ENCODE data around the gene C1orf53. TPM values are rescaled to one million over a fixed set of nuclear protein-coding genes. Genes with fewer than 3 reads are reported as not detected.
"Not testable (repeated sequence)": the region's sequence is repeated elsewhere in the genome, so short reads cannot be mapped to it uniquely, and the experiment has no call there.

C1orf53 gene
- total and polyA plus RNA-seq, 9 of the 15 experiments (the other 6 are each of a cell fraction or from before 2014, with no cell fraction given), result 0.31 to 3.2 (median 2.3) TPM

DNA sequence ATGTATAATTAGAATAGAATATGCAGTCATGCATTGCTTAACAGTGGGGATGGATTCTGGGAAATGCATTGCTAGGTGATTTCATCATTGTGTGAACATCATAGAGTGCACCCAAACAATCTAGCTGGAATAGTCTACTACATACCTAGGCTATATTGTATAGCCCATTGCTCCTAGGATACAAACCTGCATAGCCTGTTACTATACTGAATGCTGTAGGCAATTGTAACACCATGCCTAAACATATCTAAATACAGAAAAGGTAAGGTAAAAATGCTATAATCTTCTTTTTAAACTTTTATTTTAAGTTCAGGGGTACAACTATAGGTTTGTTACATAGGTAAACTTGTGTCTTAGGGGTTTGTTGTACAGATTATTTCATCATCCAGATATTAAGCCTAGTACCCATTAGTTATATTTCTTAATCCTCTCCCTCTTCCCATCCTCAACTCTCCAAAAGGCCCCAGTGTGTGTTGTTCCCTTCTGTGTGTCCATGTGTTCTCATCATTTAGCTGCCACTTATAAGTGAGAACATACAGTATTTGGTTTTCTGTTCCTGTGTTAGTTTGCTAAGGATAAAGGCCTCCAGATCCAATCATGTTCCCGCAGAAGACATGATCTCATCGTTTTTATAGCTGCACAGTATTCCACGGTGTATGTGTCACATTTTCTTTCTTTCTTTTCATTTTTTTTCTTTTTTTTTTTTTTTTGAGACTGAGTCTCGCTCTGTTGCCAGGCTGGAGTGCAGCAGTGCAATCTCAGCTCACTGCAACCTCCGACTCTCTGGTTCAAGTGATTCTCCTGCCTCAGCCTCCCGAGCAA lies 36.9 kb downstream of the C1orf53 start (continued):
- TF ChIP-seq, protein P1, sequence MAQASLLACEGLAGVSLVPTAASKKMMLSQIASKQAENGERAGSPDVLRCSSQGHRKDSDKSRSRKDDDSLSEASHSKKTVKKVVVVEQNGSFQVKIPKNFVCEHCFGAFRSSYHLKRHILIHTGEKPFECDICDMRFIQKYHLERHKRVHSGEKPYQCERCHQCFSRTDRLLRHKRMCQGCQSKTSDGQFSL (CRISPR knock-in tag; IDR thresholded peaks at IDR 0.05), result not testable (repeated sequence)
- TF ChIP-seq, protein P1 (tag; IDR thresholded peaks at IDR 0.05), result peak in 1 of 2 experiments; percentile 69; a peak in 1 of 4 replicates
- TF ChIP-seq ZNF175 (CRISPR knock-in tag; IDR thresholded peaks at IDR 0.05; ENCODE audit: low read depth) (peak; percentile 96), DDX20 (tag; IDR thresholded peaks at IDR 0.05; ENCODE audit: low read depth) (peak; percentile 91), HDAC8 (tag; IDR thresholded peaks at IDR 0.05) (peak; percentile 85), ZFPM2 (CRISPR knock-in tag; IDR thresholded peaks at IDR 0.05) (0 out of 2 replicates have a peak, but pooled peaks have one; percentile 55), GTF2A2 (tag; IDR thresholded peaks at IDR 0.05) (peak; percentile 68; the same call in 1 of the 2 replicates), ZEB2 (IDR thresholded peaks at IDR 0.05) (peak; percentile 57; the same call in 1 of the 2 replicates), ZNF584 (CRISPR knock-in tag; IDR thresholded peaks at IDR 0.05; ENCODE audit: low read depth) (peak; percentile 93), ZNF76 (CRISPR knock-in tag; IDR thresholded peaks at IDR 0.05; ENCODE audit: borderline replicate concordance) (peak; percentile 90; the same call in 1 of the 2 replicates), KLF6 (CRISPR knock-in tag; IDR thresholded peaks at IDR 0.05; ENCODE audit: borderline replicate concordance) (peak; percentile 86; the same call in 1 of the 2 replicates), TCFL5 (CRISPR knock-in tag; conservative IDR thresholded peaks at IDR 0.05) (0 out of 2 replicates have a peak, but pooled peaks have one; percentile 24), BRD9 (IDR thresholded peaks at IDR 0.05; ENCODE audit: low read depth, partially characterized antibody) (peak; percentile 39), RBFOX2 (IDR thresholded peaks at IDR 0.05; ENCODE audit: low read depth, low read length) (peak; percentile 44), ZNF239 (CRISPR knock-in tag; IDR thresholded peaks at IDR 0.05) (peak; percentile 73), CEBPB (tag; IDR thresholded peaks at IDR 0.05) (peak; percentile 85), NFXL1 (CRISPR knock-in tag; IDR thresholded peaks at IDR 0.05) (peak; percentile 89), ATF1 (tag; IDR thresholded peaks at IDR 0.05) (peak; percentile 19; the same call in 1 of the 2 replicates), ATF7 (IDR thresholded peaks at IDR 0.05) (peak; percentile 93), NFRKB (IDR thresholded peaks at IDR 0.05; ENCODE audit: low read depth) (peak; percentile 19; the same call in 1 of the 2 replicates), ZNF75A (CRISPR knock-in tag; IDR thresholded peaks at IDR 0.05) (0 out of 2 replicates have a peak, but pooled peaks have one; percentile 28), ZNF79 (CRISPR knock-in tag; IDR thresholded peaks at IDR 0.05; ENCODE audit: low read depth) (peak; percentile 73; the same call in 1 of the 2 replicates), CXXC5 (CRISPR knock-in tag; IDR thresholded peaks at IDR 0.05) (peak; percentile 53)
- TF ChIP-seq, protein P2, sequence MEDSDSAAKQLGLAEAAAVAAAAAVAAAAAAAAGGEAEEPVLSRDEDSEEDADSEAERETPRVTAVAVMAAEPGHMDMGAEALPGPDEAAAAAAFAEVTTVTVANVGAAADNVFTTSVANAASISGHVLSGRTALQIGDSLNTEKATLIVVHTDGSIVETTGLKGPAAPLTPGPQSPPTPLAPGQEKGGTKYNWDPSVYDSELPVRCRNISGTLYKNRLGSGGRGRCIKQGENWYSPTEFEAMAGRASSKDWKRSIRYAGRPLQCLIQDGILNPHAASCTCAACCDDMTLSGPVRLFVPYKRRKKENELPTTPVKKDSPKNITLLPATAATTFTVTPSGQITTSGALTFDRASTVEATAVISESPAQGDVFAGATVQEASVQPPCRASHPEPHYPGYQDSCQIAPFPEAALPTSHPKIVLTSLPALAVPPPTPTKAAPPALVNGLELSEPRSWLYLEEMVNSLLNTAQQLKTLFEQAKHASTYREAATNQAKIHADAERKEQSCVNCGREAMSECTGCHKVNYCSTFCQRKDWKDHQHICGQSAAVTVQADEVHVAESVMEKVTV (CRISPR knock-in tag; IDR thresholded peaks at IDR 0.05), result peak; percentile 46
- not testable (repeated sequence) for TF ChIP-seq ATF1 (CRISPR knock-in tag; IDR thresholded peaks at IDR 0.05)
- TF ChIP-seq, protein P3, sequence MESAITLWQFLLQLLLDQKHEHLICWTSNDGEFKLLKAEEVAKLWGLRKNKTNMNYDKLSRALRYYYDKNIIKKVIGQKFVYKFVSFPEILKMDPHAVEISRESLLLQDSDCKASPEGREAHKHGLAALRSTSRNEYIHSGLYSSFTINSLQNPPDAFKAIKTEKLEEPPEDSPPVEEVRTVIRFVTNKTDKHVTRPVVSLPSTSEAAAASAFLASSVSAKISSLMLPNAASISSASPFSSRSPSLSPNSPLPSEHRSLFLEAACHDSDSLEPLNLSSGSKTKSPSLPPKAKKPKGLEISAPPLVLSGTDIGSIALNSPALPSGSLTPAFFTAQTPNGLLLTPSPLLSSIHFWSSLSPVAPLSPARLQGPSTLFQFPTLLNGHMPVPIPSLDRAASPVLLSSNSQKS (CRISPR knock-in tag; IDR thresholded peaks at IDR 0.05), result peak; percentile 75; the same call in 1 of the 2 replicates
